ENCODE results near the gene FMO2.

The FMO2 gene

DNA sequence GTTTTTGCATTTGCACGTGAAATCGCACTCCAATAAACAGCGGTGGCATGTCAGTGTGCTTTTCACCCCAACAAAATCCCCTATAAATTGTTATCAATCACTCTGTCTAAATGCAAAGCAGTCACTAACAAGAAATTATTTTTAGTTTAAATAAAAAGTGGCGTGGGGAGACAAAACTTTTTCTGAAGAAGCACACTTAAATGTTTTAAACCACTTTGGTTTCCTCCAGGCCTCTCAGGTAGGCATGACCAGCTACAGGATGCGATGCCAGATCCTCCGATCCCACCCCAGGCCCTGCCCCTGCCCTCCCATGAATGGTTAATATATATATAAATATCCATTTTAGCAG, 66.8 kb downstream of the FMO2 start:
- Histone ChIP-seq H3K36me3 (ENCODE audit: control insufficient read depth, insufficient read depth, low read length) (no peaks in the 10 kb centered on the region), H3K9me3 (ENCODE audit: control insufficient read depth, low read length) (no peaks in the 10 kb centered on the region), H3K4me3 (ENCODE audit: low read length) (no peak overlapping the region), H3K4me1 (ENCODE audit: control insufficient read depth, insufficient read depth, low read length) (no peaks in the 10 kb centered on the region), H3K9ac (ENCODE audit: low read length) (peak overlapping the region; percentile 38), H3K27me3 (ENCODE audit: control insufficient read depth, insufficient read depth, low read length) (peaks cover 3% of the 10 kb centered on the region)

GRCh38 chr1:171252482-171252881, 67.4 kb downstream of the FMO2 start:
- H3K9me3 ChIP-seq (ENCODE audit: control insufficient read depth, low read length): no peaks in the 10 kb centered on the region
- H3K27me3 ChIP-seq (ENCODE audit: control insufficient read depth, insufficient read depth, low read length): peaks cover 3% of the 10 kb centered on the region
- H3K9ac ChIP-seq (ENCODE audit: low read length): no peak overlapping the region
- peaks cover 4% of the 10 kb centered on the region for H3K4me1 ChIP-seq (ENCODE audit: control insufficient read depth, insufficient read depth, low read length)
- no peaks in the 10 kb centered on the region for H3K36me3 ChIP-seq (ENCODE audit: control insufficient read depth, insufficient read depth, low read length)
- no peak overlapping the region for H3K4me3 ChIP-seq (ENCODE audit: low read length)

- no peaks in the 10 kb centered on the region for H3K9me3 ChIP-seq (ENCODE audit: control insufficient read depth, low read length)
- H3K4me1 ChIP-seq (ENCODE audit: control insufficient read depth, insufficient read depth, low read length): peaks cover 7% of the 10 kb centered on the region
- no peak overlapping the region for H3K9ac ChIP-seq (ENCODE audit: low read length)
- peaks cover 3% of the 10 kb centered on the region for H3K27me3 ChIP-seq (ENCODE audit: control insufficient read depth, insufficient read depth, low read length)
- H3K4me3 ChIP-seq (ENCODE audit: low read length): no peak overlapping the region
- H3K36me3 ChIP-seq (ENCODE audit: control insufficient read depth, insufficient read depth, low read length): no peaks in the 10 kb centered on the region
Measured at GRCh38 chr1:171254859-171255258, 69.8 kb downstream of the FMO2 start.

- H3K36me3 ChIP-seq (ENCODE audit: control insufficient read depth, insufficient read depth, low read length): no peaks in the 10 kb centered on the region
- H3K9ac ChIP-seq (ENCODE audit: low read length): no peak overlapping the region
- peaks cover 3% of the 10 kb centered on the region for H3K27me3 ChIP-seq (ENCODE audit: control insufficient read depth, insufficient read depth, low read length)
- H3K4me1 ChIP-seq (ENCODE audit: control insufficient read depth, insufficient read depth, low read length): peaks cover 7% of the 10 kb centered on the region
- H3K4me3 ChIP-seq (ENCODE audit: low read length): no peak overlapping the region
- H3K9me3 ChIP-seq (ENCODE audit: control insufficient read depth, low read length): no peaks in the 10 kb centered on the region
Measured at GRCh38 chr1:171256940-171257606, 72.0 kb downstream of the FMO2 start.

DNA sequence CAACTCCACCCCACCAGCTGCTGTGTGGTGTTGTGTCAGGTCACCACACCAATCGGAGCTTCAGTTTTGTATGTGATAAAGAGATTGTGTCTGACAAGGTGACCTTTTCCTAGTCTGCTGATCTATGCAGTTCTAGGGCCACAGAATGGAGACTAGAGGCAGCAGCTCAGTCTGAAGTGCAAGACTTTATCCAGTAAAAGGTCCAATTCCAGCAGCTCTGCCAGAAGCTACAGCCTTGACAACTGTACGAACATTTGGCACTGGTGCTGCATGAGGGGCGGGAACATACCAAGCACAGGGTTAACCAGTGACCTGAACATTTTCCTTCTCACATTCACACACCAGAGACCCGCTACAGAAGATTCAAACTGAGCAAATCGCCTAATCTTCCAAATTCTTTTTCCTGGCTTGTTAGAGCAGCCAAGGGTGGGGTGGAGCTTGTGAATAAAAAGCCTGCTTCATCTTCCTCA, 72.5 kb downstream of the FMO2 start:
- Histone ChIP-seq H3K4me1 (ENCODE audit: control insufficient read depth, insufficient read depth, low read length) (peaks cover 7% of the 10 kb centered on the region), H3K9me3 (ENCODE audit: control insufficient read depth, low read length) (no peaks in the 10 kb centered on the region), H3K4me3 (ENCODE audit: low read length) (no peak overlapping the region), H3K36me3 (ENCODE audit: control insufficient read depth, insufficient read depth, low read length) (no peaks in the 10 kb centered on the region), H3K27me3 (ENCODE audit: control insufficient read depth, insufficient read depth, low read length) (no peaks in the 10 kb centered on the region), H3K9ac (ENCODE audit: low read length) (no peak overlapping the region)

GRCh38 chr1:171258429-171258828, 73.3 kb downstream of the FMO2 start:
- no peaks in the 10 kb centered on the region for H3K36me3 ChIP-seq (ENCODE audit: control insufficient read depth, insufficient read depth, low read length)
- no peak overlapping the region for H3K4me3 ChIP-seq (ENCODE audit: low read length)
- H3K9me3 ChIP-seq (ENCODE audit: control insufficient read depth, low read length): no peaks in the 10 kb centered on the region
- no peak overlapping the region for H3K9ac ChIP-seq (ENCODE audit: low read length)
- H3K27me3 ChIP-seq (ENCODE audit: control insufficient read depth, insufficient read depth, low read length): no peaks in the 10 kb centered on the region
- H3K4me1 ChIP-seq (ENCODE audit: control insufficient read depth, insufficient read depth, low read length): peaks cover 7% of the 10 kb centered on the region

DNA sequence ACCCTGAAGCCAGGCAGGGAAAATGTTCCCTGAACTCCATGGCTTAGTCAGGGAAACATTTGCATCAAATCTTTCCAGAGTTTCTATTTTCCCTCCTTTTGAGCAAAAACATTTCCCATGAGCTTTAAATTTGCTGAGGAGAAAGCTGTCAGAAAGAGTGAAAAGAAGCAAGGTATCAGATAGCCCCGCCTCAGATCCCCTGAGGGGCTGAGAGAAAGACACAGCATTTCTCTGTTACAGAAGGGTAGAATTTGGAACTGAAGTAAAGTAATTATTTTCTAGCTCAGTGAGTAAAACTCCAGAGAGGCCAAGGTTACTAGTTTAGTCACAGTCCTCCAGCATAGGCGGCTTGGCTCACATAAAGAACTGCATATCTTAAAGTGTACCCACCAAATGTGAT, 73.8 kb downstream of the FMO2 start:
- no peaks in the 10 kb centered on the region for H3K9me3 ChIP-seq (ENCODE audit: control insufficient read depth, low read length)
- peaks cover 7% of the 10 kb centered on the region for H3K4me1 ChIP-seq (ENCODE audit: control insufficient read depth, insufficient read depth, low read length)
- no peak overlapping the region for H3K9ac ChIP-seq (ENCODE audit: low read length)
- H3K36me3 ChIP-seq (ENCODE audit: control insufficient read depth, insufficient read depth, low read length): no peaks in the 10 kb centered on the region
- no peak overlapping the region for H3K4me3 ChIP-seq (ENCODE audit: low read length)
- no peaks in the 10 kb centered on the region for H3K27me3 ChIP-seq (ENCODE audit: control insufficient read depth, insufficient read depth, low read length)
